ENCODE measurements around the gene CNTNAP5. TPM values are rescaled to one million over a fixed set of nuclear protein-coding genes. Genes with fewer than 3 reads are reported as not detected.

The CNTNAP5 gene
- total and polyA plus RNA-seq, 9 of the 15 experiments (the other 6 are each of a cell fraction or from before 2014, with no cell fraction given), result not detected

- 0% methylated on average over 3 of the region's 3 CpGs for WGBS (ENCODE audit: insufficient coverage, low coverage, missing lambda C conversion rate)
- no peak overlapping the region for H3K9ac ChIP-seq (ENCODE audit: insufficient read depth in 1 of 2, low read depth in 2 of 2, low read length in 2 of 2)
- H3K36me3 ChIP-seq (ENCODE audit: control insufficient read depth, insufficient read depth, low read length), result no peaks in the 10 kb centered on the region
- no peaks in the 10 kb centered on the region for H3K79me2 ChIP-seq (ENCODE audit: control insufficient read depth, insufficient read depth, low read length)
- no peak for DNase-seq (ENCODE audit: extremely low read depth in 1 of 4, low spot score in 3 of 4)
- no peak for FAIRE-seq
- H3K9me3 ChIP-seq (replicated peaks; ENCODE audit: control insufficient read depth, insufficient read depth, low read depth, low read length), result no peaks in the 10 kb centered on the region
- H4K20me1 ChIP-seq (replicated peaks; ENCODE audit: control insufficient read depth, insufficient read depth, low read length), result no peaks in the 10 kb centered on the region
- no peak for ATAC-seq
- H3K9me1 ChIP-seq (ENCODE audit: control insufficient read depth, insufficient read depth, low read length), result no peaks in the 10 kb centered on the region
- H3K27ac ChIP-seq (ENCODE audit: extremely low read depth, low read depth, low read length), result no peak overlapping the region
- no peaks in the 10 kb centered on the region for H3K4me1 ChIP-seq (replicated peaks in 1 of 2; ENCODE audit: control insufficient read depth in 2 of 2, insufficient read depth in 2 of 2, low read length in 2 of 2)
- intact Hi-C loops (cut with micrococcal nuclease), result no loop called here
- no peak overlapping the region for H3K4me2 ChIP-seq (ENCODE audit: insufficient read depth, low read length)
- no TSS peak for BruUV-seq (replicated peaks)
- in situ Hi-C loops (cut with MboI), result no loop called here
- no peaks in the 10 kb centered on the region for H3K27me3 ChIP-seq (ENCODE audit: control insufficient read depth in 2 of 2, insufficient read depth in 2 of 2, low read length in 2 of 2)
- ChIA-PET CTCF (ENCODE audit: low intra/inter-chr PET ratio) (no interaction called here), POLR2A (no interaction called here)
- no peak overlapping the region for H3K4me3 ChIP-seq
- no peak overlapping the region for H2AFZ ChIP-seq (ENCODE audit: low read depth, low read length)
- no peak for TF ChIP-seq ELK3 (CRISPR knock-in tag; IDR thresholded peaks at IDR 0.05)
- TF ChIP-seq ZNF212 (CRISPR knock-in tag; IDR thresholded peaks at IDR 0.05), result no peak
- no peak for TF ChIP-seq TCF3 (CRISPR knock-in tag; IDR thresholded peaks at IDR 0.05)
- TF ChIP-seq MLX (CRISPR knock-in tag; conservative IDR thresholded peaks at IDR 0.05), result no peak
- TF ChIP-seq BMI1 (IDR thresholded peaks at IDR 0.05; ENCODE audit: low read length), result no peak
Measured at GRCh38 chr2:124328397-124328796, 303.3 kb downstream of the CNTNAP5 start.

All from K562 (cell line).